Kidney (tissue), 14 donors: ENCODE results near the gene DLX5. TPM values are rescaled to one million over a fixed set of nuclear protein-coding genes. Genes with fewer than 3 reads are reported as not detected.

Experiments
- DNase-seq, 5 donors: peaks; one replicate each; pipeline ENCODE4 v3.0.0-alpha.2; 2013 to 2020
- FAIRE-seq: peaks from 2 replicates; lab custom pipeline; 2012; peaks lifted over from hg19 to GRCh38; lab: Jason Lieb, UNC
- H3K27ac ChIP-seq, 2 donors: one replicate each; pipeline ENCODE4 v1.7.0; 2013; ENCODE audit warnings: low read depth in 2 of 2, low read length in 2 of 2, inconsistent platforms in 1 of 2
- H3K27me3 ChIP-seq: one replicate; pipeline ENCODE4 v1.7.1; 2013; ENCODE audit warnings: low read length, inconsistent platforms; ENCODE audit not compliant: control insufficient read depth, insufficient read depth
- H3K36me3 ChIP-seq, 3 donors: one replicate each; pipeline versions ENCODE4 v1.7.0 to v1.7.1; 2013; ENCODE audit warnings: low read length in 3 of 3, control low read depth in 1 of 3, inconsistent platforms in 1 of 3; ENCODE audit not compliant: insufficient read depth in 3 of 3, control insufficient read depth in 2 of 3
- H3K4me1 ChIP-seq, 3 donors: one replicate each; pipeline versions ENCODE4 v1.7.0 to v1.7.1; 2013; ENCODE audit warnings: low read length in 3 of 3, inconsistent platforms in 1 of 3, low read depth in 1 of 3; ENCODE audit not compliant: control insufficient read depth in 2 of 3, insufficient read depth in 2 of 3
- H3K4me3 ChIP-seq, 3 donors: one replicate each; pipeline versions ENCODE4 v1.7.0 to v1.8.1; 2013; ENCODE audit warnings: low read length in 3 of 3, control low read depth in 1 of 3, inconsistent platforms in 1 of 3
- H3K9ac ChIP-seq, 3 donors: one replicate each; pipeline versions ENCODE4 v1.7.0 to v1.7.1; 2013; ENCODE audit warnings: low read length in 3 of 3, control low read depth in 1 of 3, inconsistent platforms in 1 of 3
- H3K9me3 ChIP-seq, 3 donors: one replicate each; pipeline versions ENCODE4 v1.7.0 to v1.7.1; 2013; ENCODE audit warnings: low read length in 3 of 3, control low read depth in 1 of 3, inconsistent platforms in 1 of 3; ENCODE audit not compliant: control insufficient read depth in 2 of 3, insufficient read depth in 1 of 3
- CTCF ChIP-seq: IDR thresholded peaks from 3 replicates; pipeline ENCODE4 v1.5.1; 2012; ENCODE audit warnings: mild to moderate bottlenecking, moderate library complexity, borderline replicate concordance; ENCODE audit not compliant: insufficient read depth; ENCODE audit errors: extremely low read depth
- intact Hi-C: fragments of 100-400 bp; cut with DNase I; formaldehyde crosslinking; loops from one replicate; pipeline ENCODE4 v1.11.1; 2022
- polyA plus RNA-seq: library from polyadenylated mRNA; stranded (reverse); fragments of 350-450 nt; fragmentation: Illumina TruSeq; extraction: RNeasy Lipid Tissue Mini Kit (QIAGEN cat#74804); gene quantifications from one replicate; pipeline ENCODE4 v1.2.3, GENCODE V29; 2014; ENCODE audit warnings: low read depth, low replicate concordance; ENCODE audit not compliant: insufficient read depth
- total RNA-seq: library from RNA; stranded (reverse); fragmentation: NEBNext Ultra II Directional; extraction: Animal tissue kit (Norgen Biotek cat#: 25700); gene quantifications from one replicate; pipeline ENCODE4 v1.2.1, GENCODE V29; 2021
- donor health status: control.
- donor health status: control.
- donor health status: control.
- donor health status: control.
- donor health status: control.
- donor health status: DM: yes; HTN: yes; CAD: no.
- donor health status: Normal renal cell carcinoma (clear cell type).

Gene DLX5
- total and polyA plus RNA-seq, 2 donors from 2014 or later, result 0.82 TPM; not detected in 1

GRCh38 chr7:96996111-96996957 is 28.3 kb downstream of the DLX5 start:
- Histone ChIP-seq H3K27me3 (peaks cover 93% of the 10 kb centered on the region), H3K9me3 (no peaks in the 10 kb centered on the region), H3K4me3 (no peak overlapping the region), H3K27ac (no peak overlapping the region), H3K9ac (no peak overlapping the region), H3K36me3 (no peaks in the 10 kb centered on the region), H3K4me1 (no peaks in the 10 kb centered on the region)
- intact Hi-C loops, result no loop called here
- FAIRE-seq (no peak), DNase-seq (no peak)
- no peak for TF ChIP-seq CTCF

GRCh38 chr7:96995406-96996110 is 29.1 kb downstream of the DLX5 start:
- TF ChIP-seq CTCF, result no peak
- no peak overlapping the region for H3K9ac ChIP-seq
- no peak overlapping the region for H3K27ac ChIP-seq
- H3K36me3 ChIP-seq, result no peaks in the 10 kb centered on the region
- H3K4me1 ChIP-seq, result no peaks in the 10 kb centered on the region
- H3K27me3 ChIP-seq, result peaks cover 93% of the 10 kb centered on the region
- intact Hi-C loops, result no loop called here
- no peak for FAIRE-seq
- no peak for DNase-seq
- no peak overlapping the region for H3K4me3 ChIP-seq
- H3K9me3 ChIP-seq, result no peaks in the 10 kb centered on the region

- Histone ChIP-seq H3K9me3 (no peaks in the 10 kb centered on the region), H3K4me1 (no peaks in the 10 kb centered on the region), H3K9ac (no peak overlapping the region), H3K27me3 (peaks cover 91% of the 10 kb centered on the region), H3K4me3 (no peak overlapping the region), H3K36me3 (no peaks in the 10 kb centered on the region), H3K27ac (no peak overlapping the region)
- DNase-seq (no peak), FAIRE-seq (no peak)
- TF ChIP-seq CTCF, result no peak
- intact Hi-C loops, result no loop called here
These were observed 30.7 kb downstream of the DLX5 start for GRCh38 chr7:96993980-96994379.
